AG10803 (cell line): ENCODE results near the gene SPDEF.

Source experiments
- DNase-seq: peaks from one replicate; pipeline ENCODE4 v3.0.0; 2010; ENCODE audit warnings: low read depth
- H3K4me3 ChIP-seq: 2 replicates; pipeline ENCODE4 v1.5.1; 2011; ENCODE audit warnings: mild to moderate bottlenecking, low read length, control low read depth
- TF ChIP-seq, protein P1 (sequence below): conservative IDR thresholded peaks from 2 replicates; pipeline ENCODE4 v1.5.1; 2011; ENCODE audit warnings: mild to moderate bottlenecking, low read length, control low read depth, inconsistent platforms

Gene SPDEF

GRCh38 chr6:34506718-34507117, 49.4 kb downstream of the SPDEF start:
- DNase-seq = no peak
- TF ChIP-seq, protein P1, sequence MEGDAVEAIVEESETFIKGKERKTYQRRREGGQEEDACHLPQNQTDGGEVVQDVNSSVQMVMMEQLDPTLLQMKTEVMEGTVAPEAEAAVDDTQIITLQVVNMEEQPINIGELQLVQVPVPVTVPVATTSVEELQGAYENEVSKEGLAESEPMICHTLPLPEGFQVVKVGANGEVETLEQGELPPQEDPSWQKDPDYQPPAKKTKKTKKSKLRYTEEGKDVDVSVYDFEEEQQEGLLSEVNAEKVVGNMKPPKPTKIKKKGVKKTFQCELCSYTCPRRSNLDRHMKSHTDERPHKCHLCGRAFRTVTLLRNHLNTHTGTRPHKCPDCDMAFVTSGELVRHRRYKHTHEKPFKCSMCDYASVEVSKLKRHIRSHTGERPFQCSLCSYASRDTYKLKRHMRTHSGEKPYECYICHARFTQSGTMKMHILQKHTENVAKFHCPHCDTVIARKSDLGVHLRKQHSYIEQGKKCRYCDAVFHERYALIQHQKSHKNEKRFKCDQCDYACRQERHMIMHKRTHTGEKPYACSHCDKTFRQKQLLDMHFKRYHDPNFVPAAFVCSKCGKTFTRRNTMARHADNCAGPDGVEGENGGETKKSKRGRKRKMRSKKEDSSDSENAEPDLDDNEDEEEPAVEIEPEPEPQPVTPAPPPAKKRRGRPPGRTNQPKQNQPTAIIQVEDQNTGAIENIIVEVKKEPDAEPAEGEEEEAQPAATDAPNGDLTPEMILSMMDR = no peak

GRCh38 chr6:34497411-34497810, 58.7 kb downstream of the SPDEF start:
- DNase-seq = no peak
- TF ChIP-seq, protein P1 = no peak
- no peak overlapping the region for H3K4me3 ChIP-seq

More at GRCh38 chr6:34506718-34507117, 49.4 kb downstream of the SPDEF start:
- H3K4me3 ChIP-seq = no peak overlapping the region

DNA sequence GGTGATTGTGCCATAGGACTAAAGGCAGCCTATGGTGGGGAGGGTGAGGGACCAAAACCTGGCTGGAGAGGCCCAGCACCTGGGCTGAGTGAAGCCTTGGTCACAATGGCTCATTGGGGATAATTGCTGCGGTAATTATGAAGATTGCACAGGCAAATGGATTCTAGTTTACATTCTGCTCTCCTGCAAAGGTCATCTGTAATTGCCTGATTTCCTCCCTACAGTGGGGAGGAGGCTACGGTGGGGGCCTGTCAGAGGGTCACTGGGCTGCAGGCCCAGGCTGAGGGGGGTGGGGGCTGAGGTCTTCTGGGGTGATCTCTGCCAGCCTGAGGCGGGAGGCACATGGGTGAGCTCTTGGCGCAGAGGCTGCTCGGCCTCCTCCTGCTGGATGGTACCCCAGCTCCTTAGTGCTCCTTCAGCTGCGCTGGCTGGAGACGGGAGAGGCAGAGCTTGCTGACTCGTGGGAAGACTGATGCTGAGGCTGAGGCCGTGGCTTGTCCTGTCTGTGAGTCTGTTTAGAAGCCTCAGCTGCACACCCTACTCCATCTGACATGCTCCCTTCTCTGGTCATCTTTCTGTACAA, 59.9 kb downstream of the SPDEF start:
- DNase-seq = no peak
- no peak overlapping the region for H3K4me3 ChIP-seq
- TF ChIP-seq, protein P1 = no peak

DNA sequence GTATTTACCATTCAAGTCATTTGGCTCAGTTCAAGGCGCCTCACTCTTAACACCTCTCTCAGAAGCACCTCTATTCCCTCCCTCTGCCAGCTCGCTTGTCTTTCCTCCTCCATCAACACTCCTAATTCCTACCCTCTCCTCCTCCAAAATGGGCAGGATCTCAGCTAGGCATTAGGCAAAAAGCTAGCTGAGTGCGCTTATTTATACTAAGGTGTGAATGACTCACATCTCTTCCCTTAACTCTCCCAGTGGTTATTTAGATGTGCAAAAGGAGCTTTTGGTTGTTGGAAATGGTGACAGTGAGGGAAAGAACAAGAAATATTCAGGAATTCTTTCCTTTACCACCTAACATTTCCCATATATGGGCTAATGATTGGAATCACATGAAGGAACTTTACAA, 61.2 kb downstream of the SPDEF start:
- no peak for DNase-seq
- TF ChIP-seq, protein P1 = no peak
- H3K4me3 ChIP-seq = no peak overlapping the region

DNA sequence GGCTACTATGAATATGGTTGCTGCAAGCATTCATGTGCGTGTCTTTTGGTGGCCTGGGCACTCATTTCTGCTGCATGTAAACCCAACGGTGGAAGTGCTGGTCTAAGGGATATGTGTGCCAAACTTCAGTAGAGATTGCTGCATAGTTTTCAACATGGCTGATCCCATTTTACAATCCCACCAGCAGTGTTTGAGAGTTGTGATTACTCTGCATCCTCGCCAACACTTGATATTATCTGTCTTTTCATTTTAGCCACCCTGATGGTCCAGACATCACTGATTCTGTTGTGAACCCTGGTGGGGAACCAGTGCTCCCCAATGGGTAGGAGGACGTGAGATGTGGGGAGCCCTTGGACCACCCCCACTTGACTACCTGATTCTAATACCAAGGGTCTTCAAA, 62.8 kb downstream of the SPDEF start:
- TF ChIP-seq, protein P1 = no peak
- DNase-seq = no peak
- no peak overlapping the region for H3K4me3 ChIP-seq

DNA sequence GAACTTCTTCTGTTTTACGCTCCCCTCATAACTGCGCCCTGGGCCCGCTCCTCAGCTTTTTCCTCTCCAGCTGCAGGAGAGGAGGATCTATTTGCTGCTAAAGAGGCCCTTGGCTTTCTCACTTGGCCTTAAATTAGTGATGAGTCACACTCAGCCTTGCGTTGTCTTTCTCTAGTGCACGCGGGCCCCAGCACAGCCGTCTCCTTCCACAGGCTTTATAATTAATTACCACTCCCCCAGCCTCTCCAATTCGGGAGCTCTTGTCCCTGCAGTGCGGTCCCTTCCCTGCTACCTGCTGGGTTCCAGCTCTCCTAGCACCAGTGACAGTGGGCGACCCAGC, 65.1 kb downstream of the SPDEF start:
- no peak overlapping the region for H3K4me3 ChIP-seq
- peak; percentile 42 for DNase-seq
- TF ChIP-seq, protein P1 = no peak

DNA sequence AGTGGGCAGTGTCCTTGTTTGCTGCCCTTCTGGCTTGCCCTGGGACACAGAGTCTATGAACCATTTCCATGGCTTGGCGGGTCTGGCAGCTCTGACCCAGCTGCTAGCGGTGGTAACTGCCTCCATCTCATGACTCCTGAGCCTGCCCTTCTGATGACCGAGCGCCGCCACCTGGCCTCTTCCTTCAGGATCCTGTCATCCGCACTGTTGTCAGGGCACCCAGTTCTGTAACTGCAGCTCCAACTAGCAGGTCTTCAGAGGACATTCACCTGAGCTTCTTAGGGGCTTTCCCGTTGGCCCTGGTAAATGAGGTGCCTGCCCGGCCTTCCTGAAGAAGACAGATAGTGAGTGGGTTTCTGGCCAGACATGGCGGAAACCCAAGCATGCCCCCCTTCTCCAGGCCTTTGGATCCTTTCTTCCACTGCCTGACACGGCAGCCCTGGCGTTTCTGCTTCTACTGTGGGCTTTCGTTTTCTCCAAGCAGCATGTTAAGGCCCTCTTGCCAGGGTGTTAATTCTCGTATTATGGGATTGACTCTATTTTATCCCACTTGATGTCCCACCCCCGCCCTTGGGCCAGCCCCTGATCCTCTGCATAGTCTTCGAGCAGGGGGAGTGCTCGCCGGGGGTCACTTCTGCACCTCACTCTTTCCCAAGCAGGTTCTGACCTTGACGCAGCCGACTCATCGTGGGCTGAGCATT, 65.6 kb downstream of the SPDEF start:
- DNase-seq = no peak
- H3K4me3 ChIP-seq = no peak overlapping the region
- TF ChIP-seq, protein P1 = no peak
